ENCODE measurements around the gene ALDH1A3. TPM values are rescaled to one million over a fixed set of nuclear protein-coding genes. Genes with fewer than 3 reads are reported as not detected.

ALDH1A3 gene
- total RNA-seq, 1 donor from 2014 or later, result 62.9 TPM

GRCh38 chr15:100922192-100923040 lies 42.8 kb downstream of the ALDH1A3 start:
- intact Hi-C loops (cut with DNase I), result no loop called here
- DNase-seq (ENCODE audit: extremely low spot score in 2 of 2), result no peak
- no peaks in the 10 kb centered on the region for H3K27me3 ChIP-seq
- TF ChIP-seq, protein P1, sequence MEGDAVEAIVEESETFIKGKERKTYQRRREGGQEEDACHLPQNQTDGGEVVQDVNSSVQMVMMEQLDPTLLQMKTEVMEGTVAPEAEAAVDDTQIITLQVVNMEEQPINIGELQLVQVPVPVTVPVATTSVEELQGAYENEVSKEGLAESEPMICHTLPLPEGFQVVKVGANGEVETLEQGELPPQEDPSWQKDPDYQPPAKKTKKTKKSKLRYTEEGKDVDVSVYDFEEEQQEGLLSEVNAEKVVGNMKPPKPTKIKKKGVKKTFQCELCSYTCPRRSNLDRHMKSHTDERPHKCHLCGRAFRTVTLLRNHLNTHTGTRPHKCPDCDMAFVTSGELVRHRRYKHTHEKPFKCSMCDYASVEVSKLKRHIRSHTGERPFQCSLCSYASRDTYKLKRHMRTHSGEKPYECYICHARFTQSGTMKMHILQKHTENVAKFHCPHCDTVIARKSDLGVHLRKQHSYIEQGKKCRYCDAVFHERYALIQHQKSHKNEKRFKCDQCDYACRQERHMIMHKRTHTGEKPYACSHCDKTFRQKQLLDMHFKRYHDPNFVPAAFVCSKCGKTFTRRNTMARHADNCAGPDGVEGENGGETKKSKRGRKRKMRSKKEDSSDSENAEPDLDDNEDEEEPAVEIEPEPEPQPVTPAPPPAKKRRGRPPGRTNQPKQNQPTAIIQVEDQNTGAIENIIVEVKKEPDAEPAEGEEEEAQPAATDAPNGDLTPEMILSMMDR (IDR thresholded peaks at IDR 0.05), result no peak
- no peak for TF ChIP-seq POLR2AphosphoS5 (IDR thresholded peaks at IDR 0.05; ENCODE audit: insufficient read depth in 1 of 2, low read depth in 1 of 2)
- no peak for TF ChIP-seq POLR2A (IDR thresholded peaks at IDR 0.05)
- no peak overlapping the region for H3K4me3 ChIP-seq
- peaks cover 18% of the 10 kb centered on the region for H3K4me1 ChIP-seq
- peaks cover 0 to 6% of the 10 kb centered on the region in 2 donors for H3K36me3 ChIP-seq
- no peaks in the 10 kb centered on the region for H3K9me3 ChIP-seq
- H3K27ac ChIP-seq, result no peak overlapping the region

- H3K27ac ChIP-seq, result no peak overlapping the region
- TF ChIP-seq POLR2A (IDR thresholded peaks at IDR 0.05), result no peak
- intact Hi-C loops (cut with DNase I), result no loop called here
Measured at GRCh38 chr15:100923076-100923475, 43.4 kb downstream of the ALDH1A3 start.

GRCh38 chr15:100923902-100924301 lies 44.3 kb downstream of the ALDH1A3 start:
- Histone ChIP-seq H3K9me3 (no peaks in the 10 kb centered on the region), H3K27me3 (no peaks in the 10 kb centered on the region), H3K4me3 (no peak overlapping the region), H3K27ac (no peak overlapping the region), H3K36me3 (peaks cover 0 to 6% of the 10 kb centered on the region in 2 donors), H3K4me1 (peaks cover 13% of the 10 kb centered on the region)
- TF ChIP-seq POLR2AphosphoS5 (IDR thresholded peaks at IDR 0.05; ENCODE audit: insufficient read depth in 1 of 2, low read depth in 1 of 2) (no peak), POLR2A (IDR thresholded peaks at IDR 0.05) (no peak)
- TF ChIP-seq, protein P1 (IDR thresholded peaks at IDR 0.05), result no peak
- no peak for DNase-seq (ENCODE audit: extremely low spot score in 2 of 2)
- intact Hi-C loops (cut with DNase I), result no loop called here

More at GRCh38 chr15:100923076-100923475, 43.4 kb downstream of the ALDH1A3 start:
- Histone ChIP-seq H3K36me3 (peaks cover 0 to 6% of the 10 kb centered on the region in 2 donors), H3K9me3 (no peaks in the 10 kb centered on the region), H3K4me3 (no peak overlapping the region), H3K4me1 (peaks cover 13% of the 10 kb centered on the region), H3K27me3 (no peaks in the 10 kb centered on the region)
- no peak for DNase-seq (ENCODE audit: extremely low spot score in 2 of 2)

GRCh38 chr15:100924436-100924835 lies 44.8 kb downstream of the ALDH1A3 start:
- no peaks in the 10 kb centered on the region for H3K27me3 ChIP-seq
- H3K4me3 ChIP-seq, result no peak overlapping the region
- H3K4me1 ChIP-seq, result peaks cover 13% of the 10 kb centered on the region
- TF ChIP-seq POLR2AphosphoS5 (IDR thresholded peaks at IDR 0.05; ENCODE audit: insufficient read depth in 1 of 2, low read depth in 1 of 2) (no peak), POLR2A (IDR thresholded peaks at IDR 0.05) (no peak)
- TF ChIP-seq, protein P1 (IDR thresholded peaks at IDR 0.05), result no peak
- H3K36me3 ChIP-seq, result peaks cover 0 to 6% of the 10 kb centered on the region in 2 donors
- intact Hi-C loops (cut with DNase I), result no loop called here
- H3K27ac ChIP-seq, result no peak overlapping the region
- DNase-seq (ENCODE audit: extremely low spot score in 2 of 2), result no peak
- H3K9me3 ChIP-seq, result no peaks in the 10 kb centered on the region

GRCh38 chr15:100925480-100925879 lies 45.8 kb downstream of the ALDH1A3 start:
- no peak for TF ChIP-seq POLR2A (IDR thresholded peaks at IDR 0.05)
- TF ChIP-seq, protein P1 (IDR thresholded peaks at IDR 0.05), result no peak
- no peak for TF ChIP-seq POLR2AphosphoS5 (IDR thresholded peaks at IDR 0.05; ENCODE audit: insufficient read depth in 1 of 2, low read depth in 1 of 2)
- no peak overlapping the region for H3K27ac ChIP-seq
- no peak overlapping the region for H3K4me3 ChIP-seq
- intact Hi-C loops (cut with DNase I), result no loop called here
- H3K4me1 ChIP-seq, result peaks cover 6% of the 10 kb centered on the region
- no peak for DNase-seq (ENCODE audit: extremely low spot score in 2 of 2)
- no peaks in the 10 kb centered on the region for H3K9me3 ChIP-seq
- H3K36me3 ChIP-seq, result peaks cover 0 to 6% of the 10 kb centered on the region in 2 donors
- H3K27me3 ChIP-seq, result no peaks in the 10 kb centered on the region
